ENCODE results near the gene AGRN. TPM values are rescaled to one million over a fixed set of nuclear protein-coding genes. Genes with fewer than 3 reads are reported as not detected.
"Not testable (repeated sequence)": the region's sequence is repeated elsewhere in the genome, so short reads cannot be mapped to it uniquely, and the experiment has no call there.

Gene AGRN
- total RNA-seq, 4 donors from 2014 or later = 10.9 to 35.7 (median 20.6) TPM

DNA sequence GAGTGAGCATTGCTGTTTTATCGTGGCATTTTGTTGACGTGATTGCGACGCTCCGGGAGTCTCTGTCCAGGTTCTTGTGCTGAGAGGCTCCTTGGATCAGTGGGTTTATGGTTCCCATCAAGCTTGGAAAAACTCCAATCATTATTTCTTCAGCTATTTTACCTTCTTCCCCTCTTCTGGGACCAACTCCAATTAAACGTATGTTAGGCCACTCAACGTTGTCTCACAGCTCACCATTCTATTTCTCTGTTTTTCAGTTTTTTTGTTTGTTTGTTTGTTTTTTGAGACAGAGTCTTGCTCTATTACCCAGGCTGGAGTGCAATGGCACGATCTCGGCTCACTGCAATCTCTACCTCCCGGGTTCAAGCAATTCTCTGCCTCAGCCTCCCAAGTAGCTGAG is 28.0 kb upstream of the AGRN start:
- peaks cover 0 to 2% of the 10 kb centered on the region in 2 donors for H3K27me3 ChIP-seq
- H3K4me1 ChIP-seq = peaks cover 0 to 4% (median 0%) of the 10 kb centered on the region in 4 donors
- H3K4me3 ChIP-seq = no peak overlapping the region
- TF ChIP-seq, protein P1, sequence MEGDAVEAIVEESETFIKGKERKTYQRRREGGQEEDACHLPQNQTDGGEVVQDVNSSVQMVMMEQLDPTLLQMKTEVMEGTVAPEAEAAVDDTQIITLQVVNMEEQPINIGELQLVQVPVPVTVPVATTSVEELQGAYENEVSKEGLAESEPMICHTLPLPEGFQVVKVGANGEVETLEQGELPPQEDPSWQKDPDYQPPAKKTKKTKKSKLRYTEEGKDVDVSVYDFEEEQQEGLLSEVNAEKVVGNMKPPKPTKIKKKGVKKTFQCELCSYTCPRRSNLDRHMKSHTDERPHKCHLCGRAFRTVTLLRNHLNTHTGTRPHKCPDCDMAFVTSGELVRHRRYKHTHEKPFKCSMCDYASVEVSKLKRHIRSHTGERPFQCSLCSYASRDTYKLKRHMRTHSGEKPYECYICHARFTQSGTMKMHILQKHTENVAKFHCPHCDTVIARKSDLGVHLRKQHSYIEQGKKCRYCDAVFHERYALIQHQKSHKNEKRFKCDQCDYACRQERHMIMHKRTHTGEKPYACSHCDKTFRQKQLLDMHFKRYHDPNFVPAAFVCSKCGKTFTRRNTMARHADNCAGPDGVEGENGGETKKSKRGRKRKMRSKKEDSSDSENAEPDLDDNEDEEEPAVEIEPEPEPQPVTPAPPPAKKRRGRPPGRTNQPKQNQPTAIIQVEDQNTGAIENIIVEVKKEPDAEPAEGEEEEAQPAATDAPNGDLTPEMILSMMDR (IDR thresholded peaks at IDR 0.05) = no peak
- TF ChIP-seq POLR2A (IDR thresholded peaks at IDR 0.05) = no peak
- TF ChIP-seq EP300 (IDR thresholded peaks at IDR 0.05) = no peak
- DNase-seq (ENCODE audit: low spot score in 2 of 2) = no peak
- H3K36me3 ChIP-seq = no peaks in the 10 kb centered on the region
- no peak overlapping the region for H3K27ac ChIP-seq
- peaks cover 0 to 21% (median 0%) of the 10 kb centered on the region in 4 donors for H3K9me3 ChIP-seq
- 95 to 96% methylated on average over 10 of the region's 10 CpGs for WGBS, 2 donors

DNA sequence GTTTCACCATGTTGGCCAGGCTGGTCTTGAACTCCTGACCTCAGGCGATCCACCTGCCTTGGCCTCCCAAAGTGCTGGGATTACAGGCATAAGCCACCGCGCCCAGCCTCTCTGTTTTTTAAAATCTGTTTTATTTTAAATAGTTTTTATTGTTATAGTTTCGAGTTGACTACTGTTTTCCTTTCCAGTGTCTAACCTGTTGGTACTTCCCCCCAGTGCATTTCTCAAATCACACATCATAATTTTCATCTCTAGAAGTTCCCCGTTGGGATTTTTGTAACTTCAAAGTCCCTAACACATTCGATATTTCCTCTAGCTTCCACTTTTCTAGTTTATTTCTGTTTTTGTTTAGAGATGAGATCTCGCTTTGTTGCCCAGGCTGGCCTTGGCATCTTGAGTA is 27.6 kb upstream of the AGRN start:
- Histone ChIP-seq H3K36me3 (no peaks in the 10 kb centered on the region), H3K4me3 (no peak overlapping the region), H3K27ac (no peak overlapping the region), H3K27me3 (peaks cover 0 to 7% of the 10 kb centered on the region in 2 donors), H3K4me1 (peaks cover 0 to 4% (median 0%) of the 10 kb centered on the region in 4 donors), H3K9me3 (peaks cover 0 to 21% (median 0%) of the 10 kb centered on the region in 4 donors)
- WGBS, 2 donors = 92 to 99% methylated on average over 7 of the region's 7 CpGs
- DNase-seq (ENCODE audit: low spot score in 2 of 2) = no peak
- TF ChIP-seq EP300 (IDR thresholded peaks at IDR 0.05) = no peak
- TF ChIP-seq, protein P1 (IDR thresholded peaks at IDR 0.05) = no peak
- no peak for TF ChIP-seq POLR2A (IDR thresholded peaks at IDR 0.05)

DNA sequence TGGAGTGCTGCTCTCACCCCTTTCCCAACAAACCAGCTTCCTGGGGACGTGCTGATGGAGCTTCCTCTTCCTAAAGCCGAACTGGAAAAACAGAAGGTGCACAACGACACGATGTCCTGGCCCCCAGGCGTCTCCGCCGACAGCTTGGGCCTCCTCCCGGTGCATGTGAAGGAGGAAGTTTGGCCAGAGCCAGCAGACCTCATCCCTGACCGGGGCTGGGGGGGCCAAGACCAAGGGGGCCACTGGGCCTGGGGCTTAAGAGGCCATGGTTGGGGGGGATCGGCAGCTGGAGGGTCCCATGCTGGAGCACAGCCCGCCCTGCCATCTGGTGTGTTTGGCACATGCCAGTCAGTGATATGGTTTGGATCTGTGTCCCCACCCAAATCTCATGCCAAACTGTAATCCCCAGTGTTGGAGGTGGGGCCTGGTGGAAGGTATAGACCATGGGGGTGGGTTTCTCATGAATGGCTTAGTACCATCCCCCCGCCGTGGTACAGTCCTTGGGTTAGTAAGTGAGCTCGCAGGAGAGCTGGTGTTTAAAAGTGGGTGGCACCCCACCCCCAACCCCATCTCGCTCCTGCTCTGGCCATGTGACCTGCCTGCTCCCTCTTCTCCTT is 26.4 kb upstream of the AGRN start:
- Histone ChIP-seq H3K4me1 (peaks cover 0 to 11% (median under 1%) of the 10 kb centered on the region in 4 donors), H3K27ac (no peak overlapping the region), H3K9me3 (peaks cover 0 to 21% (median 0%) of the 10 kb centered on the region in 4 donors), H3K36me3 (no peaks in the 10 kb centered on the region), H3K4me3 (no peak overlapping the region), H3K27me3 (peaks cover 0 to 18% of the 10 kb centered on the region in 2 donors)
- no peak for TF ChIP-seq EP300 (IDR thresholded peaks at IDR 0.05)
- no peak for TF ChIP-seq POLR2A (IDR thresholded peaks at IDR 0.05)
- TF ChIP-seq, protein P1 (IDR thresholded peaks at IDR 0.05) = no peak
- 74 to 75% methylated on average over 11 to 12 of the region's 15 CpGs for WGBS, 2 donors
- DNase-seq (ENCODE audit: low spot score in 2 of 2) = no peak

DNA sequence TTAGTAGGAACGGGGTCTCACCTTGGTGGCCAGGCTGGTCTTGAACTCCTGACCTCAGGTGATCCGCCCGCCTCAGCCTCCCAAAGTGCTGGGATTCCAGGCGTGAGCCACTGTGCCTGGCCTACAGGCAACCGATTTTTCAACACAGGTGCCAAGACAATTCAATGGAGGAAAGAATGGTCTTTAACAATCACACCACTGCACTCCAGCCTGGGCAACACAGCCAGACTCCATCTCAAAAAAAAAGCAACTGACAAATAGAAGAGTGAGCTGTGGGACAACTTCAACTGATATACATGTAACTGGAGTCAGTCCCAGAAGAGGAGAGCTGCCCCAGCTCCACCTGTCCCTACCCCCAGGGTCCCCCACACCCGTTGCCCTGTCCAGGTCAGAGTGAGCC is 25.4 kb upstream of the AGRN start:
- H3K27ac ChIP-seq; H3K36me3 ChIP-seq; H3K4me3 ChIP-seq; DNase-seq (ENCODE audit: low spot score in 2 of 2): not testable (repeated sequence)
- Histone ChIP-seq H3K27me3 (peaks cover 0 to 23% of the 10 kb centered on the region in 2 donors), H3K4me1 (peaks cover 0 to 21% (median 7%) of the 10 kb centered on the region in 4 donors), H3K9me3 (peaks cover 0 to 21% (median 0%) of the 10 kb centered on the region in 4 donors)
- WGBS, 2 donors = 86 to 94% methylated on average over 6 of the region's 6 CpGs

DNA sequence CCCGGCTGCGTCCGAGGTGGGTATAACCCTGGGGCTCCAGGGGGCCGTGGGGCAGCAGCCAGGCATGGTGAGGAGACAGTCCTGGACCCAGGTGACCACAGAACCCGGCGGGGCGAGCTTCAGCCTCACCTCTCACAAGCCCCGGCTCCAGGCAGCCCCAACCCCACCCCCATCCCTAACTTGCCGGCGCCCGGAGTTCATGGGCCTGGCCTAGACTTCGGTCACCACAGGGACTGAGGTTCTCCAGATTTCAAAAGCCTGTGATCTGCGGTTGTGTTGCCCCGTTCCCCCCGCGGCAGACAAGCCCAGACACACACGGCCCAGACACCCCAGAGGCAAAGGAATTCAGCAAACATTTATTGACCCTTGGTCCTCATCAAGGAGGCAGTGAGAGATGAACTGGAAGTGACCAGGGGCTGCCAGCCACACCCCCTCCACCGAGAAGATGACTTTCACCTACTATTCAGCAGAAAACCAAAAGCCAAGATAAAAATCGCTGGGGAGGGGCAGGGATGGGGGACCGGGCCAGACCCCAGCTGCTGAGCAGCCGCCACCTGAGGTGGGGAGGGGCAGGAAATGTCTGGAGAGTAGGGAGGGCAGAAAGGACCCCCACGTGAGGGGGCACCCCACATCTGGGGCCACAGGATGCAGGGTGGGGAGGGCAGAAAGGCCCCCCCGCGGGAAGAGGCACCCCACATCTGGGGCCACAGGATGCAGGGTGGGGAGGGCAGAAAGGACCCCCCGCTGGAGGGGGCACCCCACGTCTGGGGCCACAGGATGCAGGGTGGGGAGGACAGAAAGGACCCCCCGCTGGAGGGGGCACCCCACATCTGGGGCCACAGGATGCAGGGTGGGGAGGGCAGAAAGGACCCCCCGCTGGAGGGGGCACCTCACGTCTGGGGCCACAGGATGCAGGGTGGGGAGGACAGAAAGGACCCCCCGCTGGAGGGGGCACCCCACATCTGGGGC is 24.0 kb upstream of the AGRN start:
- H3K27ac ChIP-seq = no peak overlapping the region
- H3K27me3 ChIP-seq = peaks cover 0 to 31% of the 10 kb centered on the region in 2 donors
- peaks cover 0 to 21% (median 0%) of the 10 kb centered on the region in 4 donors for H3K9me3 ChIP-seq
- peaks cover 0 to 33% (median 17%) of the 10 kb centered on the region in 4 donors for H3K4me1 ChIP-seq
- H3K36me3 ChIP-seq = no peaks in the 10 kb centered on the region
- WGBS, 2 donors = 29 to 42% methylated on average over 18 to 21 of the region's 30 CpGs
- H3K4me3 ChIP-seq = no peak overlapping the region
- DNase-seq (ENCODE audit: low spot score in 2 of 2) = no peak
- no peak for TF ChIP-seq EP300 (IDR thresholded peaks at IDR 0.05)
- no peak for TF ChIP-seq POLR2A (IDR thresholded peaks at IDR 0.05)
- TF ChIP-seq, protein P1 (IDR thresholded peaks at IDR 0.05) = no peak
